ENCODE results near the gene C6orf89. TPM values are rescaled to one million over a fixed set of nuclear protein-coding genes. Genes with fewer than 3 reads are reported as not detected.

Gene C6orf89
- total RNA-seq, 1 experiment from 2014 or later, result 36.3 TPM

- peak; percentile 56 for DNase-seq (ENCODE audit: low read depth)
Measured at GRCh38 chr6:36852481-36853147, 33.1 kb upstream of the C6orf89 start.

GRCh38 chr6:36853325-36853724, 32.4 kb upstream of the C6orf89 start:
- peak; percentile 77 for DNase-seq (ENCODE audit: low read depth)

- no peak for DNase-seq (ENCODE audit: low read depth)
Measured at GRCh38 chr6:36855750-36856149, 30.0 kb upstream of the C6orf89 start.

- DNase-seq (ENCODE audit: low read depth), result no peak
Measured at GRCh38 chr6:36856277-36856676, 29.5 kb upstream of the C6orf89 start.

GRCh38 chr6:36857325-36857724, 28.4 kb upstream of the C6orf89 start:
- DNase-seq (ENCODE audit: low read depth), result no peak

GRCh38 chr6:36858407-36858981, 27.3 kb upstream of the C6orf89 start:
- no peak for DNase-seq (ENCODE audit: low read depth)

GRCh38 chr6:36860126-36860525, 25.6 kb upstream of the C6orf89 start:
- no peak for DNase-seq (ENCODE audit: low read depth)

GRCh38 chr6:36862164-36862847, 23.4 kb upstream of the C6orf89 start:
- no peak for DNase-seq (ENCODE audit: low read depth)

- no peak for DNase-seq (ENCODE audit: low read depth)
Measured at GRCh38 chr6:36862848-36863382, 22.8 kb upstream of the C6orf89 start.

- no peak for DNase-seq (ENCODE audit: low read depth)
Measured at GRCh38 chr6:36863670-36864540, 21.8 kb upstream of the C6orf89 start.

GRCh38 chr6:36865835-36866234, 19.9 kb upstream of the C6orf89 start:
- no peak for DNase-seq (ENCODE audit: low read depth)

DNA sequence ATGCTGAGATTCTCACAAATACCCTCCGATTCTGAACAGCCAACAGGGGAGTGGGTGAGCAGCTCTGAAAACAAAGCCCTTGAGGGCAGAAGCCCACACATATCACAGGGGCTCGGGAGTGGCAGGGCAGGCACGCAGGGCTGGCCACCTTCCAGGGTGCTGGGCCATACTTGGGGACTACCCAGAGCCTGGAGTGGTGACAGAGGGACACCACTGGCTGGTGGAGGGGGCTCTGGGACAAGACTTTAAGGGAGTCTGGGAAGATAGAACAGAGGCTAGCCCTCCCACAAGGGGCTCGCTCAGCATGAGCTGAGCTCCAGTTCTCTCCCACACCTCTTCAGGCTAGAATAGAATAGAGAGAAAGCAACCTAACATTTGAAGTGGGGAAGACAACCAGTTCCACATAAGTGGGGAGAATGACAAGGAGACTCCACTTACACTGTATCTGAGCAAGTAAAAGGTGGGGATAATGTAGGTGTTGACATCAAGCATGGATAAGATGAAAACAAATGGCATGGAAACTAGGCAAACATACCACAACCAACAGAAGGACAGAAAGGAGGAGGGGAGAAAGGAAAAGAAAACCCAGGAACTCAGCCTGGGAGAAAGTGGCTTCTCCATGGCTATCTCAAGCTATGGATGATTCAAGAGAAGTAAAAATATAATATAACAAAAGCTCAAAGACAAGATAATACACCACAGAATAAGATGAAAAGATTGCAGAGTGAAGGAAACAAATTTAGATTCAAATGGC, 18.1 kb upstream of the C6orf89 start:
- no peak for DNase-seq (ENCODE audit: low read depth)

DNA sequence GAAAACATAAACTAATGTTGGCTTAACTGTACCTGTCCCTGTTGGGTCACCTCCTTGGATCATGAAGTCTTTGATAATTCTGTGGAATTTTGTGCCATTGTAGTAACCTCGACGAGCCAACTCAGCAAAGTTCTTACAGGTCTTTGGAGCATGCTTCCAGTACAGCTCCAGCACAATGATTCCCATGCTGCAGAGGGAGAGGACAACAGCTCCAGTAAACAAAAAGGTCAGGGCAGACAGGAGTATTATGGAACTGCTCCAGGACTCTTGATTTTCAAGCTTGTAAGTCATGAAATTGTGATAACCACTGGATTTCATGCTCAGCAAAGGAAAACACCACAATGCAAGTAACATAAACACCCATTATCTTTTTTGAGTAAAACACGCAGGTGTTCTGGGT, 14.1 kb upstream of the C6orf89 start:
- DNase-seq (ENCODE audit: low read depth), result no peak

DNA sequence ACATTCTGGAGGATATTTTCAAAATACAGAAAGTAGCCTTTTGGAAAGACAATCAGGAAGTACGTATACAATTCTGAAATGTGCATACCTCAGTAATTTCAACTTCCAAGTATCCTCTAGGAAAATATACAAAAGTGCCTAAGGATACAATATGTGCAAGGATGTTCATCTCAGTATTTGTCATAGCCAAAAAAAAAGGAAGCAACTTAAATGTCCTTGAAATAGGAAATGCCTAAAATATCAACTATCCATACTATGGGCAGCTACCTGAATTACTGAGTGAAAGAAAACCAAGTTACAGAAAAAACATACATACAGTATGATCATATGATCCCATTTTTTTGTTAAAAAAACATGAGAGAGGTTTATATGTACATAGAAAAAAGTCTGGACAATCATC, 12.6 kb upstream of the C6orf89 start:
- DNase-seq (ENCODE audit: low read depth), result no peak

- no peak for DNase-seq (ENCODE audit: low read depth)
Measured at GRCh38 chr6:36873612-36874442, 11.9 kb upstream of the C6orf89 start.

- peak; percentile 89 for DNase-seq (ENCODE audit: low read depth)
Measured at GRCh38 chr6:36874443-36875249, 11.1 kb upstream of the C6orf89 start, which contains the start of gene PPIL1. TSS of gene PPIL1 (minus strand) at chr6:36874803. CDS start at chr6:36874772, 31 bp downstream.

DNA sequence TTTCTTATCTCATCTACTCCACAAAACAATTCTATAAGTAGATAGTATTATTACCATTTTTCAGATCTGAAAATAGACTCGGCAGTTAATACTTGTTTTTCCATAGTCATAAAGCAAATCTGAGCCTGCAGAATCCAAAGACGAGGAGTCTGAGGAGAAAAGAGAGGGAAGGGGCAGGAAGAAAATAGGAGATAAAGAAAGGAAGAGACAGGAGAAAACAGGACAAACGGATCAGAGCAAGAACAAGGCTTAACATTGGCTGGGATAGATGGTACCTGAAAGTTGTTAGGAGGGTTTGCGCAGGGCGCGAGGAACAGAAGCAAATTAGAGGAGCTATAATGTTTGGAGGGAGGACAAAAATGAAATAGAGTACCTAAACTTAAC, 10.5 kb upstream of the C6orf89 start:
- DNase-seq (ENCODE audit: low read depth), result no peak

- no peak for DNase-seq (ENCODE audit: low read depth)
Measured at GRCh38 chr6:36884610-36885009, 1.1 kb upstream of the C6orf89 start.

DNA sequence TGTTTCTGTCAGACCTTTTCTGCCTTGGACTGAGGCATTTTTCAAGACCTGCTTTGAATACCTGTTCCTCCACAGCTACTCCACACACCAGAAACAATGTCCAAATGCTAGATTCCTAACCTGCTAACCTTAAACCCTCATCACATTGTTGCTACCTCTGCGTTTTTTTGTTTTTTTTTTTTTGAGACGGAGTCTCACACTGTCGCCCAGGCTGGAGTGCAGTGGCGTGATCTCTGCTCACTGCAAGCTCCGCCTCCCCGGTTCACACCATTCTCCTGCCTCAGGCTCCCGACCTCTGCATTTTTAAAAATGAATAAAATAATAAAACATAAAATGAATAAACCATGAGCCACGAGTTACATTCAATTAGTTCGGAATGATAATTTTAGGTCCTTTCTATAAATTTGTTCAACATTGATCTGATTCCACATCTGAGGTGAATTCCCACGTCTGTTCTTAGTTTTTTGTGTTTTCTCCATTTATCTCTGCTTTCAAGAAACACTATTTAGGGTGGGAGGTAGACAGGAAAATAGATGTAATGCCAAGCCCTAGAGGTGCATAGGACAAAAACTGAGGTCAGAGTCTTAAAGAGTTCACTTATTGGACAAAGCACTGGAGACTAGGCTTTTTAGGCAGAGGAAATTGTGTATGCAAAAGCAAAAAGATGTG, 1.3 kb downstream of the C6orf89 start:
- DNase-seq (ENCODE audit: low read depth), result no peak
